Activated T-cell treated with anti-CD3 and anti-CD28 coated beads for 1 hour (primary cell): ENCODE results near the gene GZMM.

Experiments used
- DNase-seq: peaks from one replicate; pipeline ENCODE4 v3.0.0-alpha.2; 2020; ENCODE audit warnings: low read depth

Gene GZMM

GRCh38 chr19:535017-535835 is 8.6 kb upstream of the GZMM start:
- no peak for DNase-seq

DNA sequence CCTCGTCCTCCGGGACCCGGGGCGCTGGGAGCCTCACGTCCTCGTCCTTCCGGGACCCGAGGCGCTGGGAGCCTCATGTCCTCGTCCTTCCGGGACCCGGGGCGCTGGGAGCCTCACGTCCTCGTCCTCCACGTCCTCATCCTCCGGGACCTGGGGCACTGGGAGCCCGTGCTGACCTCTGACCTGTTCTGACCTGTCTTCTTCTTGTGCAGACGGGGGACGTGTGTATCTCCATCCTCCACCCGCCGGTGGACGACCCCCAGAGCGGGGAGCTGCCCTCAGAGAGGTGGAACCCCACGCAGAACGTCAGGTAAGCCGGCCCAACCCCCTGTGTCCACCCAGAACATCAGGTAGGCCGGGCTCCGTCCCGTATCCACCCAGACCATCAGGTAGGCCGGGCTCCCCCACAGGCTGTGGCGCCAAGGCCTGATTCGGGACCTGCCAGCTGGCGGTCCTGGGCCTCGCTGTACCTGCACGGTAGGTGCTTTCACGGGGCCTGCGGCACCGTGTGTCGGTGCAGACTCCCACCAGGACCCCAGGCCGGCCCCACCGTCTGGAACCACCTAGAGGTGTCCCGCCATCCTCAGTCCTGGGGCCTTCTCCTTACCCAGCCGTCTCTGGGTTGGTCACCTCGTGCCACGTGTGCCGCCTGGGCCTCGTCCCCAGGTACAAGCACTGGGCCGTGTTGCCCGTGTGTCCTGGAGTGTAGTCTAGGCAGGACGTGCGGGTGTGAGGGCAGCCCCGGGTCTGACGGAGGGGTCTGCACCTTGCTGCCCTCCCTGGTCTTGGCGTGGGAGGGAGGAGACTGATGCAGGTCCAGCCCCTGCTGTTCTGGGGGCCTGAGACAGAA is 7.6 kb upstream of the GZMM start:
- DNase-seq = no peak

GRCh38 chr19:536881-537404 is 6.9 kb upstream of the GZMM start:
- DNase-seq = no peak

GRCh38 chr19:538641-539428 is 5.0 kb upstream of the GZMM start:
- DNase-seq = no peak

- no peak for DNase-seq
Observed at GRCh38 chr19:539429-540030, 4.3 kb upstream of the GZMM start.

DNA sequence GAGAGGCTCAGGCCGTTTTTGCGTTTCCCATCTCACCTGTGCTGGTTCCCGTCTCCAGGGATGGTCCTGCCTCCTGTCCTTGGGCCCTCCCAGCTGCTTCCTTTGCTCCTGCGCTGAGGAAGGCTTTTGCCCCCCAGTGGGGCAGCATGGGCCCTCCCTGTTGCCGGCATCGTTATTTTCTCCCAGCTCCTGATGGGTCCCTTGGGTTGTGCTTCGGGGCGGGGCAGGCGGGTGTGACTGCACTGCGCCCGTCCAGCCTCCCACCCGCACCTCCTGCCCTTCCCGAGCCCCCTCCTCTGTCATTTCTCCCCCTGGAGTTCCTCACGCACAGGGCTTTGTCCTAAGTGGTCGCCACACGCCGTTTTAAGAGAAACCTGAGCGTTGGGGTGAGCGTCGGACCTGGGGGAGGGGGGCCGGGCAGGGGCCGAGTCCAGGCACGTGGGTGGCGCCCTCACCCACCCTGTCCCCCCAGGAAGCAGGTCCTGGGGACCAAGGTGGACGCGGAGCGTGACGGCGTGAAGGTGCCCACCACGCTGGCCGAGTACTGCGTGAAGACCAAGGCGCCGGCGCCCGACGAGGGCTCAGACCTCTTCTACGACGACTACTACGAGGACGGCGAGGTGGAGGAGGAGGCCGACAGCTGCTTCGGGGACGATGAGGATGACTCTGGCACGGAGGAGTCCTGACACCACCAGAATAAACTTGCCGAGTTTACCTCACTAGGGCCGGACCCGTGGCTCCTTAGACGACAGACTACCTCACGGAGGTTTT is 2.8 kb upstream of the GZMM start:
- DNase-seq = no peak

DNA sequence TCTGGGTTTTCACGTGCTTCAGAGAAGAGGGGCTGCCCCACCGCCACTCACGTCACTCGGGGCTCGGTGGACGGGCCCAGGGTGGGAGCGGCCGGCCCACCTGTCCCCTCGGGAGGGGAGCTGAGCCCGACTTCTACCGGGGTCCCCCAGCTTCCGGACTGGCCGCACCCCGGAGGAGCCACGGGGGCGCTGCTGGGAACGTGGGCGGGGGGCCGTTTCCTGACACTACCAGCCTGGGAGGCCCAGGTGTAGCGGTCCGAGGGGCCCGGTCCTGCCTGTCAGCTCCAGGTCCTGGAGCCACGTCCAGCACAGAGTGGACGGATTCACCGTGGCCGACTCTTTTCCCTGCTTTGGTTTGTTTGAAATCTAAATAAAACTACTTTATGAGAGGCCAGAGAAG is 2.2 kb upstream of the GZMM start:
- DNase-seq = no peak

- DNase-seq = no peak
Observed at GRCh38 chr19:542173-542866, 1.5 kb upstream of the GZMM start.

DNA sequence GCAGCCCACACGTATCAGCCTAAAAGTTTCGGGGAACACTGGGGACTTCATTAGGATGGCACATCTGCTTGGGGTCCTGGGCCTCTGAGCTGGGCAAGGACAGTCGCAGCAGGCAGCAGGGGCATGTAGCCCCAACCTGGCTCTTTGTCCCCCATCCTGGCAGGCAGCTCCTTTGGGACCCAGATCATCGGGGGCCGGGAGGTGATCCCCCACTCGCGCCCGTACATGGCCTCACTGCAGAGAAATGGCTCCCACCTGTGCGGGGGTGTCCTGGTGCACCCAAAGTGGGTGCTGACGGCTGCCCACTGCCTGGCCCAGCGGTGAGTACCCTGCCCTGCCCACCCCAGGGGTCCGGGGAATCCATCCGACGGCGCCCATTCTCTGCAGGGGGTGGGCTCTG is 3.3 kb downstream of the GZMM start:
- no peak for DNase-seq

DNA sequence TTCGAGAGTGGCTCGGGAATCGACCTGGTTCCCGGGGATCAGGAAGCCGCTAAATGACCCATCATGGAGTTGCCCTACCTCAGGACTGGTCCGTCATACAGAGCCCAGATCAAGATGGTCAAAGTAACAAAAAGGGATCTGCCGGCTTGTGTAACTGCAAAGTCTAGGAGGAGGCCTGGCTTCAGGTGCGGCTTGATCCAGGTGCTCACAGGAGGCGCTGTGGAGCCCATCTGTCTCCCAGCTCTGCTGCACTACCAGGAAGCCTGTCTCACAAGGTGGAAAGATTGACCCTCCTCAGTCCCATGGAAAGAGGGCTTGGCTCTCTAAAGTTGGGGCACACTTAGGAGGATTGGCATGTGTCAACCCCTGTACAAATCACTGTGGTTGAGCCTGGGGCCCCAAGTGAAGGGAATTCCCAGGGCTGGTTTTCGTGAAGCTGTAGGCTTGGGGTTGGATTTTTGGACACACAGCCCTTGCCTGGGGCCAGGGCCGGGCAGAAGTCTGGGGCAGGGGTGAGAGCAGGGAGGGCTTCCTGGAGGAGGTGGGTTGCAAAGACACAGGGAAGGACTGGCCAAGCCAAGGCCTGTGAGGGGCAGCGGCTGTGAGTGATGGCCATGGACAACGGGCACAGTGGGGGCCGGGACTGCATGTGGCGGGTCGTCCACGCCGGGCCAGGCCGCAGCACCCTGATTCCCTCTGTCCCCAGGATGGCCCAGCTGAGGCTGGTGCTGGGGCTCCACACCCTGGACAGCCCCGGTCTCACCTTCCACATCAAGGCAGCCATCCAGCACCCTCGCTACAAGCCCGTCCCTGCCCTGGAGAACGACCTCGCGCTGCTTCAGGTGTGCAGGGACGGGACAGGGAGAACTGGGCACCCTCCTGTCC is 4.2 kb downstream of the GZMM start:
- DNase-seq = no peak

DNA sequence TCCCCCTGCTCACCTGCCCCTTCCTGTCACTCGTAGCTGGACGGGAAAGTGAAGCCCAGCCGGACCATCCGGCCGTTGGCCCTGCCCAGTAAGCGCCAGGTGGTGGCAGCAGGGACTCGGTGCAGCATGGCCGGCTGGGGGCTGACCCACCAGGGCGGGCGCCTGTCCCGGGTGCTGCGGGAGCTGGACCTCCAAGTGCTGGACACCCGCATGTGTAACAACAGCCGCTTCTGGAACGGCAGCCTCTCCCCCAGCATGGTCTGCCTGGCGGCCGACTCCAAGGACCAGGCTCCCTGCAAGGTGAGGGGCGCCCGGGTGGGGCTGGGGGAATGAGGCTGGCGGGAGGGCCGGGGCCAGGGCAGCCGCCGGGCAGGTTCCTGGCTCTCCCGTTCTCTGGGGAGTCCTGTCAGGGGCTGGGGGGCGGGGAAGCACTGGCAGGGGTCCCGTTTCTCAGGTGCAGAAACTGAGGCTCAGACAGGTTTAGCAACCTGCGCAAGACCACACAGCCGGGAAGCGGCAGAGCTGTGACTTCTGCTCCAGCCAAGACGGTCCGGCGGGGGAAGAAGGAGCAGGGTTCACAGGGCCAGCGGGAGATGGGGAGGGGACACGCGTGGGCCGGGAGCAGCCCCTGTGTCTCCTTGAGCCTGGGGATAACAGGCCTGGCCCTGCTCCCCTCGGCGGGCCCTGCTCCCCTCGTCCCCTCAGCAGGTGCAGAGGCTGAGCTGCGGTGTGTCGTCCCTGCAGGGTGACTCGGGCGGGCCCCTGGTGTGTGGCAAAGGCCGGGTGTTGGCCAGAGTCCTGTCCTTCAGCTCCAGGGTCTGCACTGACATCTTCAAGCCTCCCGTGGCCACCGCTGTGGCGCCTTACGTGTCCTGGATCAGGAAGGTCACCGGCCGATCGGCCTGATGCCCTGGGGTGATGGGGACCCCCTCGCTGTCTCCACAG is 5.3 kb downstream of the GZMM start:
- DNase-seq = no peak

DNA sequence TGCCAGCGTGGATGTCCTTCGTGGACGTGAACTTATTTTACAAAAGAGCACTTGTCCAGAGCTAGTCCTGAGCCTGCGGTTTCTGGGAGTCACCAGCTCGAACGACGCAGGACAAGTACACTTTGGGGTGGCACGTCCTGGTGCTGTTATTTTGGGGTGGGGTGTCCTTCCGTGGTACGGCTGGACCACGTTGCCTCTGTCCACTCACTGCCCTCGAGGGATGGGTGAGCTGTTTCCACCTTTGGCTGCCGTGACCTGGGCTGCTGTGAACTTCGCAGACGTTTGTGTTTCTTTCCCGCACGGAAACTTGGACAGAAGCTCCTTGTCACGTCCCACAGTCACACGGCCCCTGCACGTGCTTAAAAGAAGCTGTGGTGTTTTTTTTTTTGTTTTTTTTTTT is 11.0 kb downstream of the GZMM start:
- DNase-seq = no peak

DNA sequence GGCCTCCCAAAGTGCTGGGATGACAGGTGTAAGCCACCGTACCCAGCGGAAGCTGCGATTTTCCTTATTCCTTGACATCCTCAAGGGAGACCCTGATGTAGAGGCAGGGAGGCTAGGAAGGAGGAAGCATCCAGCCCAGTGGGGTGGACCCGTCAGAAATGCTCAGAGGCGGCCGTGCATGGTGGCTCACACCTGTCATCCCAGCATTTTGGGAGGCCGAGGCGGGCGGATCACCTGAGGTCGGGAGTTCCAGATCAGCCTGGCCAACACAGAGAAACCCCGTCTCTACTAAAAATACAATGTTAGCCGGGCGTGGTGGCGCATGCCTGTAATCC is 11.6 kb downstream of the GZMM start:
- no peak for DNase-seq

- DNase-seq = no peak
Observed at GRCh38 chr19:556611-557382, 12.9 kb downstream of the GZMM start.

DNA sequence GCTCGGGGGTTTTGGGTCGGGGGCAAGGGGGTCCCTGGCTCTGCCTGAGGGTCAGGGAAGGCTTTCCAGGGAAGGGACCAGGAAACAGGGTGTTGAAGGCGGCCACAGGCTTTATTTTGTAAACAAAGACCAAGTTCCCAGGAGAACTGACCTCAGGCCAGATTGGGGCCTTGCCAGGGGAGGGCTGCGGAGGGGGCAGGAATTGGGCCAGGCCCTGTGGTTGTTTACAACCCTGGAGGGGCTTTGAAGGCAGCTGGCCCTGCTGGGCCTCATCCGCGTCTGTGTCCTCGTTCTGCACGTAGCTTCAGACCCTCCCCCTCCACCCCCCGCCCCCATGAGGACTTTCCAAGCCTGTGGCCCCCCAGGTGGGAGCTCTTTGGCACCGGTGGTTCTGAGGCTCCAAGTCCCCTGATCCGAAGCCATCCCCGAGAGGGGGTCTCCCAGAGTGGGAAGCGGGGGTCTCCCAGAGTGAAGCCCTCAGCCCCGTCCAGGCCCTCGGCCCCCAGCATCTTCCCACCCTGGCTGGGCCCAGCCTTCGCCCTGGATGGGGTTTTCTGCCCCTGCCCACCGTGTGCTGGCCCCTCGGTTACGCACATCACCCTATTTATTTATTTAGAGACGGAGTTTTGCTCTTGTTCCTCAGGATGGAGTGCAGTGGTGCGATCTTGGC is 15.1 kb downstream of the GZMM start:
- DNase-seq = no peak

- DNase-seq = no peak
Observed at GRCh38 chr19:560121-560520, 16.3 kb downstream of the GZMM start.

- no peak for DNase-seq
Observed at GRCh38 chr19:566403-566802, 22.6 kb downstream of the GZMM start.
